Gastrocnemius medialis (tissue), 4 donors: ENCODE data around the gene BRCA1.

ENCODE experiments used
- POLR2A ChIP-seq, 2 donors: fragments of 450-650 bp; IDR thresholded peaks; one replicate each; pipeline ENCODE4 v1.6.1; 2017; ENCODE audit warnings: antibody characterized with exemption in 2 of 2, mild to moderate bottlenecking in 2 of 2, moderate library complexity in 2 of 2
- TF ChIP-seq, protein P1 (sequence below), 5 experiments: fragments of 450-650 bp in 3 of 5; fragments of 200-600 bp in 2 of 5; sonication (generic) in 2 of 5; IDR thresholded peaks in 4 of 5; conservative IDR thresholded peaks in 1 of 5; 1 replicate in 4 of 5; 2 replicates in 1 of 5; pipeline ENCODE4 v1.5.1; 2016 to 2019; ENCODE audit warnings: antibody characterized with exemption in 5 of 5, mild to moderate bottlenecking in 3 of 5, moderate library complexity in 3 of 5

DNA sequence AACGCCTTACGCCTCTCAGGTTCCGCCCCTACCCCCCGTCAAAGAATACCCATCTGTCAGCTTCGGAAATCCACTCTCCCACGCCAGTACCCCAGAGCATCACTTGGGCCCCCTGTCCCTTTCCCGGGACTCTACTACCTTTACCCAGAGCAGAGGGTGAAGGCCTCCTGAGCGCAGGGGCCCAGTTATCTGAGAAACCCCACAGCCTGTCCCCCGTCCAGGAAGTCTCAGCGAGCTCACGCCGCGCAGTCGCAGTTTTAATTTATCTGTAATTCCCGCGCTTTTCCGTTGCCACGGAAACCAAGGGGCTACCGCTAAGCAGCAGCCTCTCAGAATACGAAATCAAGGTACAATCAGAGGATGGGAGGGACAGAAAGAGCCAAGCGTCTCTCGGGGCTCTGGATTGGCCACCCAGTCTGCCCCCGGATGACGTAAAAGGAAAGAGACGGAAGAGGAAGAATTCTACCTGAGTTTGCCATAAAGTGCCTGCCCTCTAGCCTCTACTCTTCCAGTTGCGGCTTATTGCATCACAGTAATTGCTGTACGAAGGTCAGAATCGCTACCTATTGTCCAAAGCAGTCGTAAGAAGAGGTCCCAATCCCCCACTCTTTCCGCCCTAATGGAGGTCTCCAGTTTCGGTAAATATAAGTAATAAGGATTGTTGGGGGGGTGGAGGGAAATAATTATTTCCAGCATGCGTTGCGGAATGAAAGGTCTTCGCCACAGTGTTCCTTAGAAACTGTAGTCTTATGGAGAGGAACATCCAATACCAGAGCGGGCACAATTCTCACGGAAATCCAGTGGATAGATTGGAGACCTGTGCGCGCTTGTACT is at the start of gene BRCA1:
- TF ChIP-seq, protein P1, sequence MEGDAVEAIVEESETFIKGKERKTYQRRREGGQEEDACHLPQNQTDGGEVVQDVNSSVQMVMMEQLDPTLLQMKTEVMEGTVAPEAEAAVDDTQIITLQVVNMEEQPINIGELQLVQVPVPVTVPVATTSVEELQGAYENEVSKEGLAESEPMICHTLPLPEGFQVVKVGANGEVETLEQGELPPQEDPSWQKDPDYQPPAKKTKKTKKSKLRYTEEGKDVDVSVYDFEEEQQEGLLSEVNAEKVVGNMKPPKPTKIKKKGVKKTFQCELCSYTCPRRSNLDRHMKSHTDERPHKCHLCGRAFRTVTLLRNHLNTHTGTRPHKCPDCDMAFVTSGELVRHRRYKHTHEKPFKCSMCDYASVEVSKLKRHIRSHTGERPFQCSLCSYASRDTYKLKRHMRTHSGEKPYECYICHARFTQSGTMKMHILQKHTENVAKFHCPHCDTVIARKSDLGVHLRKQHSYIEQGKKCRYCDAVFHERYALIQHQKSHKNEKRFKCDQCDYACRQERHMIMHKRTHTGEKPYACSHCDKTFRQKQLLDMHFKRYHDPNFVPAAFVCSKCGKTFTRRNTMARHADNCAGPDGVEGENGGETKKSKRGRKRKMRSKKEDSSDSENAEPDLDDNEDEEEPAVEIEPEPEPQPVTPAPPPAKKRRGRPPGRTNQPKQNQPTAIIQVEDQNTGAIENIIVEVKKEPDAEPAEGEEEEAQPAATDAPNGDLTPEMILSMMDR (IDR thresholded peaks at IDR 0.05 in 4 of 5, conservative IDR thresholded peaks at IDR 0.05 in 1 of 5): no peak
- TF ChIP-seq POLR2A (IDR thresholded peaks at IDR 0.05): peak in 1 of 2 donors; percentile 21
